ENCODE results near the gene HSD3B2. TPM values are rescaled to one million over a fixed set of nuclear protein-coding genes. Genes with fewer than 3 reads are reported as not detected.

HSD3B2 gene
- total RNA-seq, 4 donors from 2014 or later, result 1.4 TPM; not detected in 3

DNA sequence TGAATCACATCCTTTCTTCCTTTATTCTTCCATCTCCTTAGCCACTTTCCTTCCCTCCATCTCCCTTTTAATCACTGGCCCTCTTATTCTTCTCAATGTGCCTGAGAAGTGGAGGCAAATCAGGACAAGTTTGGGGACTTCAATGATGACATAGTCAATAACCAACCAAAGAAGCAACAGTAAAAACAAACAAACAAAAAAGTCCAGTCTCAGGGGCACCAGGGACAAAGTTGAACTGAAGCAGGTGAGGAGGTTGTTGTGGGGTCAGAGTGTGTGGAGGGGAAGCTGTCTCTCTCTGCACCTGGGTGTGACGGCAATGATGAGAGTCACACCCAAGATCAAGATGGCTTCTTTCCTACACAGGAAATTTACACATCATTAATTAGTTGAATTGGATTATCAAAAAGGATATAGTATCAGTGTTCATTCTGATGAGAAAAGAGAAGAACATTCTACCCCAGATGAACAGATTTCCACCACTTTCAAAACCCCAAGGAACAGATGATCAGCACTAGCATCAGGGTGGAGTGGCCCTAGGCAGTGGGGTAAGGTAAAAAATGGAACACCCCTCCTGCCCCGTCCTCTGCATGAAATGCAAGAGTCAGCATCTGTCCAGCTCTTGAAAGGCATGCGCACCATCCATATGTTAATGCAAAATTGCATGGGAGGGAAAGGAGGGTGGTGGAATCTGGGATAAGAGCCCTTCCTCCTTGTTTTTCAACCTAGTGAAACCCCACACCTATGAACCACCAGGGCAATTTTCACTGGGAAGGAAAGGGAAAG lies 32.6 kb downstream of the HSD3B2 start:
- no peak overlapping the region for H3K27ac ChIP-seq
- WGBS, 2 donors, result 92 to 97% methylated on average over 3 of the region's 3 CpGs
- no peaks in the 10 kb centered on the region for H3K36me3 ChIP-seq
- no peak overlapping the region for H3K4me3 ChIP-seq (replicated peaks in 1 of 3)
- DNase-seq, result no peak
- no peaks in the 10 kb centered on the region for H3K9me3 ChIP-seq
- intact Hi-C loops (cut with DNase I), result no loop called here
- H3K4me1 ChIP-seq, result peaks cover 0 to under 1% of the 10 kb centered on the region in 2 donors
- TF ChIP-seq, protein P1, sequence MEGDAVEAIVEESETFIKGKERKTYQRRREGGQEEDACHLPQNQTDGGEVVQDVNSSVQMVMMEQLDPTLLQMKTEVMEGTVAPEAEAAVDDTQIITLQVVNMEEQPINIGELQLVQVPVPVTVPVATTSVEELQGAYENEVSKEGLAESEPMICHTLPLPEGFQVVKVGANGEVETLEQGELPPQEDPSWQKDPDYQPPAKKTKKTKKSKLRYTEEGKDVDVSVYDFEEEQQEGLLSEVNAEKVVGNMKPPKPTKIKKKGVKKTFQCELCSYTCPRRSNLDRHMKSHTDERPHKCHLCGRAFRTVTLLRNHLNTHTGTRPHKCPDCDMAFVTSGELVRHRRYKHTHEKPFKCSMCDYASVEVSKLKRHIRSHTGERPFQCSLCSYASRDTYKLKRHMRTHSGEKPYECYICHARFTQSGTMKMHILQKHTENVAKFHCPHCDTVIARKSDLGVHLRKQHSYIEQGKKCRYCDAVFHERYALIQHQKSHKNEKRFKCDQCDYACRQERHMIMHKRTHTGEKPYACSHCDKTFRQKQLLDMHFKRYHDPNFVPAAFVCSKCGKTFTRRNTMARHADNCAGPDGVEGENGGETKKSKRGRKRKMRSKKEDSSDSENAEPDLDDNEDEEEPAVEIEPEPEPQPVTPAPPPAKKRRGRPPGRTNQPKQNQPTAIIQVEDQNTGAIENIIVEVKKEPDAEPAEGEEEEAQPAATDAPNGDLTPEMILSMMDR (IDR thresholded peaks at IDR 0.05), result no peak
- no peak for TF ChIP-seq POLR2A (IDR thresholded peaks at IDR 0.05)
- no peaks in the 10 kb centered on the region for H3K27me3 ChIP-seq

DNA sequence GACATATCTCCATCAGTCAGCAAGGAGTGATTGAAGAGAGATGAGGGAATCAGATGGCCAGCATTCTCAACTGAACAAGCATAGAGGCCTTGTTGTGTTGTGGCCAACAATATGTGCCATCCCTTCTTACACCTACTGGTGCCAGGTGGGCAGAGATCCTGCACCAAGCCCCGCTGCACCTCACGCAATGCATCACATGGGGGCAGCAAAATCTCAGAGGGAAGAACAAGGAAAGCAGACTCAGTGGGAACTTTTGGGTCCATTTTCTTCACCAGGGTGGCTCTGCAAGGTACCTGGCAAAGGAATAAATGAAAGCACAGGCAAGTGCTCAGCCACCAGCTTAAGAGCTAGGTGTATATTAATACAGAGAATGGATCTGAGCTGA lies 33.2 kb downstream of the HSD3B2 start:
- Histone ChIP-seq H3K4me1 (peaks cover 3 to 6% of the 10 kb centered on the region in 2 donors), H3K9me3 (no peaks in the 10 kb centered on the region), H3K27ac (no peak overlapping the region), H3K4me3 (replicated peaks in 1 of 3) (no peak overlapping the region), H3K27me3 (no peaks in the 10 kb centered on the region), H3K36me3 (no peaks in the 10 kb centered on the region)
- no peak for DNase-seq
- WGBS, 2 donors, result 81 to 87% methylated on average over 2 of the region's 2 CpGs
- TF ChIP-seq POLR2A (IDR thresholded peaks at IDR 0.05), result no peak
- TF ChIP-seq, protein P1 (IDR thresholded peaks at IDR 0.05), result no peak
- intact Hi-C loops (cut with DNase I), result no loop called here

DNA sequence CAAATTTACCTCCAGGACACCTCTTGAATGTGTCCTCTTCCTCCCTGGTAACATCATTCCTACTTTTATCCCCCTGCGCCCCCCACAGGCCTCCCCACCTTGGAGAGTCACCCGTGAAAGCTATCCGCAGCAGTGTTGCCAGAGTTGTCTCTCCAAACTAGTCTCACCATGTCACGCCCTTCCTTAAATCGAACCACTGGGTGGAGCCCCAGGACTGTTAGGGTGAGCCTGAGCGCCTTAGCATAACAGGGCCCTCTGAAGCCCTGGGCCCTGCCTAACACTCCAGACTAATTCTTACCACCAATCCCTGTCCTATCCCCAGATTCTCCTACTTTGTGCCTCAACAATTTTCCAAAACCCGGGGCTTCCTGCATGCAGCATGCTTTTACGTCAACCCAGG lies 35.0 kb downstream of the HSD3B2 start:
- H3K36me3 ChIP-seq, result no peaks in the 10 kb centered on the region
- H3K9me3 ChIP-seq, result no peaks in the 10 kb centered on the region
- no peaks in the 10 kb centered on the region for H3K27me3 ChIP-seq
- TF ChIP-seq, protein P1 (IDR thresholded peaks at IDR 0.05), result no peak
- no peak for TF ChIP-seq POLR2A (IDR thresholded peaks at IDR 0.05)
- DNase-seq, result no peak
- intact Hi-C loops (cut with DNase I), result no loop called here
- peaks cover 4 to 10% of the 10 kb centered on the region in 2 donors for H3K4me1 ChIP-seq
- no peak overlapping the region for H3K4me3 ChIP-seq (replicated peaks in 1 of 3)
- WGBS, 2 donors, result 71 to 74% methylated on average over 8 of the region's 8 CpGs
- H3K27ac ChIP-seq, result no peak overlapping the region

DNA sequence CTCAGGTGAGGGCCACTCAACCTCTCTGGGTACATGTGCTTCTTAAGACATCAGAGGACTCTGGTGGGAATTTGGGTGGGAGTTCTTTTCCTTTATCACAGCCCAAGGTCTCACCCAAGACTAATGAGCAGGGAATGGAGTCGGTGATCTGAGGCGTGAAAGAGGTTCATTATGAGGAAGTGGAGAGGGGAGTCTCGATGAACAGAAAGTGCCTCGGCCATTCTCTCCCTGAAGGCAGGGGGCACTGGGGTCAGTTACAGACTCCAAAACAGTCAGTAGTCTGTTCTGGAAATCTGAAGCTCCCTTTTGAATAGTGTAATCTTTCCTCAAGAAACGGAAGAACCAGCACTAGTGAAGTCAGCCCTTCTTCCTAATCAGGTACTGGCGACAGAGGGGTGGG lies 36.2 kb downstream of the HSD3B2 start:
- H3K27me3 ChIP-seq, result no peaks in the 10 kb centered on the region
- H3K9me3 ChIP-seq, result no peaks in the 10 kb centered on the region
- 82 to 83% methylated on average over 6 of the region's 6 CpGs for WGBS, 2 donors
- peaks cover 4 to 10% of the 10 kb centered on the region in 2 donors for H3K4me1 ChIP-seq
- H3K4me3 ChIP-seq (replicated peaks in 1 of 3), result no peak overlapping the region
- no peak for DNase-seq
- H3K27ac ChIP-seq, result no peak overlapping the region
- no peaks in the 10 kb centered on the region for H3K36me3 ChIP-seq
- TF ChIP-seq POLR2A (IDR thresholded peaks at IDR 0.05), result no peak
- TF ChIP-seq, protein P1 (IDR thresholded peaks at IDR 0.05), result no peak
- intact Hi-C loops (cut with DNase I), result no loop called here

DNA sequence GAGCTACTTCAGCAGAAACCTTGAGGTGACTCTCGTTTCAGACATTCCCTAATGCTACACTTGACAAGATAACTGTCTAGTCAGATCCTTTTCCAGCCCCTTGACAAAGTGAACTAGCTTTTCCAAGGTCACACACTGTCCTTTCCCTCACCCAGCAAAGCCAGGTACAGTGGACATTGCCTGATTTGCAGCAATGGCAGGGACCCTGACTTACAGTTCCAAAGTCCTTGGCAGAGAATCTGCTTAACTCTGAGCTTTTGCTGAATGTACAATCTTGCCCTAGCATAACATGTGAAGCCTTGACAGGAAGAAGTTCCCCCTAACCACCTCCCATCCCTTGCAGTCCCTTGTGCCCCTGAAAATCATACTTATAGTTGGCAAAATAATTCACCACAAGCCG lies 37.1 kb downstream of the HSD3B2 start:
- 73 to 75% methylated on average over 2 of the region's 2 CpGs for WGBS, 2 donors
- H3K27ac ChIP-seq, result no peak overlapping the region

More for the DNA sequence above, 37.1 kb downstream of the HSD3B2 start:
- DNase-seq, result no peak
- Histone ChIP-seq H3K4me3 (replicated peaks in 1 of 3) (no peak overlapping the region), H3K27me3 (no peaks in the 10 kb centered on the region), H3K36me3 (no peaks in the 10 kb centered on the region), H3K4me1 (peaks cover 4 to 10% of the 10 kb centered on the region in 2 donors), H3K9me3 (no peaks in the 10 kb centered on the region)
- intact Hi-C loops (cut with DNase I), result no loop called here
- TF ChIP-seq POLR2A (IDR thresholded peaks at IDR 0.05), result no peak
- TF ChIP-seq, protein P1 (IDR thresholded peaks at IDR 0.05), result no peak
